Activated naive CD8-positive, alpha-beta T cell treated with anti-CD3 and anti-CD28 coated beads, Interleukin-2, amount 50 U/mL, for 16 hours (primary cell): ENCODE measurements around the gene TFCP2L1.
"Not testable (repeated sequence)": the region's sequence is repeated elsewhere in the genome, so short reads cannot be mapped to it uniquely, and the experiment has no call there.

Experiments
- DNase-seq: peaks from one replicate; pipeline ENCODE4 v3.0.0-alpha.2; 2020; ENCODE audit warnings: low read depth, low spot score

TFCP2L1 gene

GRCh38 chr2:121242976-121243375 lies 42.0 kb downstream of the TFCP2L1 start:
- no peak for DNase-seq

DNA sequence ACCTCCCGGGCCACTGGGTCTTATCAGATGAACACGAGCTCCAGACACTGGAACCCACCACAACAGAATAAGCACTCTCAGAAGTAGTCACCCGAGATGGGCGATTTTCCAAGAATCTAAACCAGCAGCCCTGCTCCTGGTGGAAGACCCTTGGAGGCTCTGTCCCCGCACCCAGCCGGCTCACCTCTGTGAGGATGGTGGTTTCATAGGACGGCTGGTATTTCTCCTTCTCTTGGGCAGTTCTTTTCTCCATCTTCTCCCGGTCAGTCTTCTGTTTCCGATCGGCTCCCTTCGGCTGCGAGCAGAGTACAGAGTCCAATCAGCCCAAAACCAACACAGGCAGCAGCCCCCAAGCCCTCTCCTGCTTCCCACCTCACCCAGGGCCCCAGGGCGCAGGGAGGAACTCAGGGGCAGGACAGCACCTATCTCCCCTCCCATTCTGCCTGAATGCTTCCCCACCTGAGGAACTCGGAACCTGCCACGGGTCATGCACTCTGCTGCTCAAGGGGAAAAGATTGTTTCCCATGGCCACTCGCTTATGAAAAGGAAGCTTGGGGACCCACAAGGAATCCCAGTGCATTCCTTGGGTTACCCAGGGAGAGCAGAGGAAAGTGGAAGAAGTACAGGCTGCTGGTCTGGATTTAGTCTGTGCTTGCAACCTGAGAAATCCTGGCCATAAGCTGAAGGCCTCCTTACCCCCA lies 42.7 kb downstream of the TFCP2L1 start:
- no peak for DNase-seq

DNA sequence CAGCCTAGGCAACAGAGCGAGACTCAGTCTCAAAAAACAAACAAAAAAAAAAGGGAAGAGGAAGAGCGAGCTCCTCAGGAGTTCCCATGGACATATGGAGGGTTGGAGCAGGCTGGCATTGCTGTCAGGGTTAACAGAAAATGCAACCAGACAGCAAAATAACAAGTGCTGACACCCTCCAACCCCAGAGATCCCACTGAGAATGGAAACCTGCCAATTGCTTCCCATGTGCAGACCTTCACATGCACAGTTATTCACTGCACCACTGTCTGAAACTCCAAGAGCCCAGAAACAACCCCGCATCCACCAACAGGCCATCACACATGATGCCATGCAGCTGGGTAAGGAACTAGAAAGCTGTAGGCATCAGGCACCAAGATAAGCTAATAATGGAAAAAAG lies 43.5 kb downstream of the TFCP2L1 start:
- no peak for DNase-seq

- no peak for DNase-seq
Observed at GRCh38 chr2:121240436-121240835, 44.6 kb downstream of the TFCP2L1 start.

- no peak for DNase-seq
Observed at GRCh38 chr2:121239969-121240368, 45.0 kb downstream of the TFCP2L1 start.

GRCh38 chr2:121239471-121239870 lies 45.5 kb downstream of the TFCP2L1 start:
- DNase-seq = no peak

DNA sequence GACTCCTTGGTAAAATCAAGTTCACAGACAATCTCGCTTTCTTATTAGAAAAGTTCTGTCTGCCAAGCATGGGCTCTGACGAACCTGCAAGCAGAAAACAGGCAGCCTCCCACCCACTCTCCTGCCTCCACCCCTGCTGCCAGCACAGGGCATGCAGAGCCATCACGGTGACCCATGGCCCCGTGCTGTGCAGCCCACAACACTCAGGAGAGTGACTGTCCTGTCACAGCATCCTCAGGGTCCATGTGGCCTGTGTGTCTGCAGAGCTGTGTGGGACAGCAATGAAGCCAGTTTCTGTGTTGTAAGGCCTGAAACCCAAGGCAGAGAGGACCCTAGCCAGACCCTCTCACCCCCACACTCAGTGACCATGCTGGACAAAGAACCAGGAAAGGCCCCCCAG lies 46.2 kb downstream of the TFCP2L1 start:
- DNase-seq = no peak

DNA sequence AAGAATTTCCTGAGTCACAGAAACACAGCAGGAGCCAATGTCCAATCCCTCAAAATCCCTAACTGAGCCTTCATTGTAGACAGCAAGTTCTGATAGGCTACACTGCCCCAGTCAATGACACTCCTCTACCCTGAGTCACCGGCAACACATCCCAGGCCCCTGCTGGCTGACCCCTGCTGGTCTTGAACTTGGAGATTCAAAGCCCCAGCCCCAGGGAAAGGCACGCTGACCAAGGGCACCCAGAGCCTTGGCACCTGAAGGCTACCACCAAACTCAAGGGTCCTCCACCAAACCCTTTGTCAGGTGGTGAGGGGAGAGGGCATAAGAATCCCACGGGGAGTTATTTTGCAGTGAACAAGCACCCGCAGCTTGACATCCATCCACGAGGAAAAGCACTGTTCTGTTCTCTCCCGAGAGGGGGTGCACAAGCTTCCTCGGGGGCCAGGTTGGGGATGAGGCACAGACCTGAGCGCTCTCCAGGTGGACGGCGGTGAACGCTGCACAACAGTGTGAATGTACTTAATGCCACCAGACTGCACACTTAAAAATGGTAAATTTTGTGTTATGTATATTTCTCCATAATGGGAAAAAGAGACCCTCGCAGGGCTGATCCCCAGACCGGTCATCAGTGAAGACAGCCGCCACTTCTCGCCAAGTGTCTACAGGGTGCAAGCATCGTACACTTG lies 46.9 kb downstream of the TFCP2L1 start:
- no peak for DNase-seq

- no peak for DNase-seq
Observed at GRCh38 chr2:121237336-121237979, 47.5 kb downstream of the TFCP2L1 start.

- DNase-seq = no peak
Observed at GRCh38 chr2:121236650-121237180, 48.3 kb downstream of the TFCP2L1 start.

DNA sequence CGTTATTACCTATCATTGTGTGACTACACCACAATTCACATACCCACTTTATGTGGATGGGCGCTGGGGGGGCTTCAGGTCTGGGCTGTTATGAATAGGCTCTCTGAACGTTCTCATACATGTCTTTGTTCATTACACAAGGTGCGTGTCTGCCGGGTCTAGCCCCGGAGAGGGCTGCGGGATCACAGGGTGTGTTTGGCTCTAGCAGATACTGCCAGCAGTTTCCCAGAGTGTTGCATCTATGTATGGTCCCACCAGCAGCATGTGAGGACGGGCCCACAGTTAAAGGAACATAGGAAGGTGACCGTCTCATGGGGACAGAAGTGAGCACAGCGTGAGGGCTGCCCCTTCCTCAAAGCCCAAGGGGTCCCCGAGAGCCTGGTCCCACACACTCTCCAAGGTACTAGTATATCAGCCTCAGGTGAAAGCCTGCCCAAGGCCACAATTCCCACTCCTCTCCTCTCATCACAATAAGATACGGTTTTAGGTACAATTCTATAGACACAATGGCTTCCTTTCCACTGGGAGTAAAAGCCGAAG lies 48.8 kb downstream of the TFCP2L1 start:
- no peak for DNase-seq

GRCh38 chr2:121235542-121235941 lies 49.5 kb downstream of the TFCP2L1 start:
- DNase-seq = no peak

DNA sequence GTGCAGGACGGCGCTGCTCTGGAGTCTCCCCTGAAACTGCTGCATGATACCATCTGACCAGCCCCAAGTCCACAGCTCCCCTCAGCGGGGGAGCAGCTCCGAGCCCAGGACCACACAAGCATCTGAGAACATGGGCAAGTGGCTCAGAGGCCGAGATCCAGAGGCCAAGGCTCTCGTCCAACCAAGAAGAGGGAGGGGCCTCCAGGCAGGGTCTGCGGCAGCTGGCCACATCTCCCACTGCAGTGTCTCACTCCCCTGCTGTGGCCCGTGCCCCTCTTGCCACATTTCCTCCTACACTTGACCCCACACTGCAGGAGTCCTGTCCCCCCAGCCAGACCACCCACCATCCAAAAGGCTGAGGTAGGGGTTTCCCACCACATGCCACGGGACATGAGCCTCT lies 50.2 kb downstream of the TFCP2L1 start:
- DNase-seq = no peak

GRCh38 chr2:121234144-121234543 lies 50.9 kb downstream of the TFCP2L1 start:
- no peak for DNase-seq

DNA sequence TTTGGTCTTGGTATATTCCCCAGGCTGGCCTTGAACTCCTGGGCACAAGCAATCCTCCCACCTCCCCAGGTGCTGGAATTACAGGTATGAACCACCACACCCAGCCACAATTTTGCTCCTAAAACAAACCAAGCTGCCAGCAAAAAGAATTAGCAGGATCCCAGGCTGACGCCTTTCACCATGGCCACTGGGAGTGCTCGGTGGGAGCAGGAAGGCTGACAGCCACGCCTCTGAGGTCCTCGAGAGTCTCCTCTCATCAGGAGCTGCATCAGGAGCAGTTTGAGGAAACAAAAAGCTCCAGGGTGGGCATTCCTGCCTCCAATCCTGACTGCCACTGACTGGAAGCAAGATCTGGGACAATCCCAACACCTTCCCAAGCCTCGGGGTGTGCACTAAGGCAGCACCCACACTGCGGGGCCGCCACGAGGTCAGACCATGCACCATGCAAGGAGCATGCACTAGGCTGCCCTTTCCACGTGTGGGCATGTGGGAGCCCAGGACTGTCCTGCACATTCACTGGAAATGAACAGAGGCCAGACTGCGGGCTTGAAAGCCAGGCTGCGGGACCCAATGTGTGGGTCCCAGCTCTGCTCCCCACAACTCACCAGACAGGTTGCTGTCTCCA lies 51.4 kb downstream of the TFCP2L1 start:
- no peak for DNase-seq

GRCh38 chr2:121232626-121233265 lies 52.3 kb downstream of the TFCP2L1 start:
- no peak for DNase-seq

GRCh38 chr2:121231385-121232000 lies 53.5 kb downstream of the TFCP2L1 start:
- no peak for DNase-seq

DNA sequence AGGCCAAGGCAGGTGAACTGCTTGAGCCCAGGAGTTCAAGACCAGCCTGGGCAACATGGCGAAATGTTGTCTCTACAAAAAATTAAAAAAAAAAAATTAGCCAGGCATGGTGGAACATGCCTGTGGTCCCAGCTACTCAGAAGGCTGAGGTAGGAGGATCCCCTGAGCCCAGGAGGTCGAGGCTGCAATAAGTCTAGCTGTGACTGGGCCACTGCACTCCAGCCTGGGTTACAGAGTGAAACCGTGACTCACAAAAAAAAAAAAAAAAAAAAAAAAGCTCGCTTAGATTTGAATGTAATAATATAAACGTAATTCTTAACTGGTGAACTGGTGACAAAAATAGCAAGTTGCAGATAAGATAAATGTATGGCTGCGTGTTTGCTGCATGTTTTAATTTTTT lies 56.5 kb downstream of the TFCP2L1 start:
- DNase-seq = no peak

- not testable (repeated sequence) for DNase-seq
Observed at GRCh38 chr2:121227381-121228144, 57.4 kb downstream of the TFCP2L1 start.

GRCh38 chr2:121225681-121226080 lies 59.3 kb downstream of the TFCP2L1 start:
- not testable (repeated sequence) for DNase-seq
